IMR-90 (cell line): Measurements from ENCODE around the gene NIPAL1.

Experiments used
- MAFK ChIP-seq: IDR thresholded peaks from 2 replicates; pipeline ENCODE4 v1.6.1; 2012; ENCODE audit warnings: low read depth, low read length, improper control_type of control experiment
- RAD21 ChIP-seq: IDR thresholded peaks from 2 replicates; pipeline ENCODE4 v1.6.1; 2012; ENCODE audit warnings: low read length, improper control_type of control experiment
- TF ChIP-seq, protein P1 (sequence below): conservative IDR thresholded peaks from 2 replicates; pipeline ENCODE4 v1.5.1; 2012; ENCODE audit warnings: mild to moderate bottlenecking, low read depth, low read length, improper control_type of control experiment

DNA sequence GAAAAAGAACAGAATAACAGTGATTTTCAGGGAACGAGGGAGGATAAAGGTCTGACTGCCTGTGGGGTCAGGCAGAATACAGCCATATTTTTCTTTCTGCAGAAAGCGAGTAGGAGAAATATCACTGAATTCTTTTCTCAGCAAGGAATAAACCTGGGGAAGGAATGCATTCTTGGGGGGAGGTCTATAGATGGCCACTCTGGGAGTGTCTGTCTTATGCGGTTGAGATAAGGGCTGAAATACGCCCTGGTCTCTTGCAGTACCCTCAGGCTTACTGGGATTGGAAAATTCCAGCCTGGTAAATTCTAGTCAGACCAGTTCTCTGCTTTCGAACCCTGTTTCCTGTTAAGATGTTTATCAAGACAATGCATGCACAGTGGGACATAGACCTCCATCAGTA, 26.4 kb upstream of the NIPAL1 start:
- TF ChIP-seq, protein P1, sequence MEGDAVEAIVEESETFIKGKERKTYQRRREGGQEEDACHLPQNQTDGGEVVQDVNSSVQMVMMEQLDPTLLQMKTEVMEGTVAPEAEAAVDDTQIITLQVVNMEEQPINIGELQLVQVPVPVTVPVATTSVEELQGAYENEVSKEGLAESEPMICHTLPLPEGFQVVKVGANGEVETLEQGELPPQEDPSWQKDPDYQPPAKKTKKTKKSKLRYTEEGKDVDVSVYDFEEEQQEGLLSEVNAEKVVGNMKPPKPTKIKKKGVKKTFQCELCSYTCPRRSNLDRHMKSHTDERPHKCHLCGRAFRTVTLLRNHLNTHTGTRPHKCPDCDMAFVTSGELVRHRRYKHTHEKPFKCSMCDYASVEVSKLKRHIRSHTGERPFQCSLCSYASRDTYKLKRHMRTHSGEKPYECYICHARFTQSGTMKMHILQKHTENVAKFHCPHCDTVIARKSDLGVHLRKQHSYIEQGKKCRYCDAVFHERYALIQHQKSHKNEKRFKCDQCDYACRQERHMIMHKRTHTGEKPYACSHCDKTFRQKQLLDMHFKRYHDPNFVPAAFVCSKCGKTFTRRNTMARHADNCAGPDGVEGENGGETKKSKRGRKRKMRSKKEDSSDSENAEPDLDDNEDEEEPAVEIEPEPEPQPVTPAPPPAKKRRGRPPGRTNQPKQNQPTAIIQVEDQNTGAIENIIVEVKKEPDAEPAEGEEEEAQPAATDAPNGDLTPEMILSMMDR: no peak
- no peak for TF ChIP-seq RAD21
- no peak for TF ChIP-seq MAFK
